ENCODE results near the gene RHBG. TPM values are rescaled to one million over a fixed set of nuclear protein-coding genes. Genes with fewer than 3 reads are reported as not detected.
A peak's percentile ranks its signal among the peaks of the same experiment; 100 is the strongest.

Gene RHBG
- total and polyA plus RNA-seq, 2 of the 4 experiments (the other 2 are of a cell fraction) = not detected

GRCh38 chr1:156346636-156347035 is 22.4 kb upstream of the RHBG start:
- H3K23ac ChIP-seq (ENCODE audit: low read depth, low read length) = no peak overlapping the region
- ChIA-PET POLR2A (ENCODE audit: unreplicated experiment) (no interaction called here), CTCF (interaction anchor here (0.6 to 1.0 kb wide), 2 partner anchors 32 to 100 kb away, joined by 3 to 4 read pairs; no protein-coding TSS in a partner anchor)
- no peaks in the 10 kb centered on the region for H3K36me3 ChIP-seq (ENCODE audit: control insufficient read depth, insufficient read depth, low read length)
- H4K20me1 ChIP-seq (ENCODE audit: insufficient read depth, low read length) = no peaks in the 10 kb centered on the region
- dilution Hi-C loops (cut with HindIII; ENCODE audit: low sequenced_read_pairs, unreplicated experiment) = no loop called here
- no peak overlapping the region for H4K8ac ChIP-seq (ENCODE audit: low read depth in 2 of 2, low read length in 2 of 2)
- no peaks in the 10 kb centered on the region for H3K79me1 ChIP-seq (ENCODE audit: low read depth in 1 of 2, low read length in 2 of 2)
- intact Hi-C loops (cut with micrococcal nuclease) = no loop called here
- H3K18ac ChIP-seq (ENCODE audit: low read depth, low read length) = no peak overlapping the region
- no TSS peak for BruUV-seq (replicated peaks)
- H3K27ac ChIP-seq (ENCODE audit: insufficient read depth, low read length) = no peak overlapping the region
- H4K5ac ChIP-seq (ENCODE audit: low read depth, low read length) = no peak overlapping the region
- in situ Hi-C loops (cut with MboI; ENCODE audit: low sequenced_read_pairs) = no loop called here
- no peak overlapping the region for H2AK9ac ChIP-seq (replicated peaks; ENCODE audit: low read depth, low read length, poor library complexity)
- 0% methylated on average over 1 of the region's 2 CpGs; no CpG with 5 or more reads in 1 of the 2 experiments for WGBS, 2 experiments (ENCODE audit: extremely low coverage in 2 of 2, insufficient read length in 1 of 2)
- no peak overlapping the region for H3K56ac ChIP-seq (ENCODE audit: extremely low read depth, insufficient read depth, low read length)
- ATAC-seq (ENCODE audit: low read depth) = peak; percentile 82
- H3K4me3 ChIP-seq (ENCODE audit: insufficient read depth, low read depth, low read length) = no peak overlapping the region
- no peak overlapping the region for H2AK5ac ChIP-seq (ENCODE audit: low read depth, low read length)
- no peak overlapping the region for H4K91ac ChIP-seq (ENCODE audit: insufficient read depth, low read depth, low read length)
- no peaks in the 10 kb centered on the region for H3K9me3 ChIP-seq (ENCODE audit: control insufficient read depth, insufficient read depth, low read length)
- no peak overlapping the region for H2BK5ac ChIP-seq (ENCODE audit: low read depth, low read length, poor library complexity, severe bottlenecking)
- no peak overlapping the region for H2AFZ ChIP-seq (replicated peaks; ENCODE audit: low read length, poor library complexity)
- peaks cover 41% of the 10 kb centered on the region for H3K27me3 ChIP-seq (ENCODE audit: control insufficient read depth, insufficient read depth, low read length)
- H3K9me1 ChIP-seq (ENCODE audit: insufficient read depth, low read length) = 0 out of 2 replicates have a peak, but pooled peaks cover 4% of the 10 kb centered on the region
- no peak overlapping the region for H2BK20ac ChIP-seq (ENCODE audit: low read depth, low read length)
- H3K9ac ChIP-seq (ENCODE audit: low read depth, low read length) = no peak overlapping the region
- no peak overlapping the region for H2BK120ac ChIP-seq (ENCODE audit: low read depth, low read length)
- DNase-seq = peak; percentile 55
- TF ChIP-seq NFE2L2 (IDR thresholded peaks at IDR 0.05; ENCODE audit: low read depth, low read length) (no peak), USF2 (IDR thresholded peaks at IDR 0.05; ENCODE audit: low read depth, low read length) (no peak), RFX5 (IDR thresholded peaks at IDR 0.05; ENCODE audit: low read depth, low read length) (no peak), MAZ (IDR thresholded peaks at IDR 0.05; ENCODE audit: borderline replicate concordance, low read depth, low read length) (no peak), RAD21 (IDR thresholded peaks at IDR 0.05; ENCODE audit: low read length) (no peak), CTCF (conservative IDR thresholded peaks at IDR 0.05; ENCODE audit: low read depth, low read length) (no peak), POLR2A (IDR thresholded peaks at IDR 0.05; ENCODE audit: low read depth, low read length) (no peak), CHD1 (IDR thresholded peaks at IDR 0.05; ENCODE audit: low read depth, low read length) (no peak), MXI1 (IDR thresholded peaks at IDR 0.05; ENCODE audit: borderline replicate concordance, low read depth, low read length) (no peak), ELK1 (IDR thresholded peaks at IDR 0.05; ENCODE audit: borderline replicate concordance, low read depth, low read length) (no peak)
- H3K14ac ChIP-seq (replicated peaks; ENCODE audit: low read depth, low read length) = no peak overlapping the region
- H2BK15ac ChIP-seq (ENCODE audit: low read depth, low read length) = no peak overlapping the region
- H3K4ac ChIP-seq (ENCODE audit: low read depth, low read length) = no peak overlapping the region
- H3K4me1 ChIP-seq (ENCODE audit: control insufficient read depth, insufficient read depth, low read length) = 0 out of 2 replicates have a peak, but pooled peaks cover 2% of the 10 kb centered on the region
- H3K4me2 ChIP-seq (ENCODE audit: low read depth, low read length) = no peak overlapping the region

All from IMR-90 (cell line).